ENCODE data around the gene ALDH4A1. TPM values are rescaled to one million over a fixed set of nuclear protein-coding genes. Genes with fewer than 3 reads are reported as not detected.

Gene ALDH4A1
- total RNA-seq, 1 experiment from 2014 or later, result 26.1 TPM

- H3K79me2 ChIP-seq (ENCODE audit: insufficient read depth, low read length), result no peaks in the 10 kb centered on the region
- no peak overlapping the region for H3K4me3 Mint-ChIP-seq
Measured at GRCh38 chr1:18934205-18935000, 32.0 kb upstream of the ALDH4A1 start.

More at GRCh38 chr1:18934205-18935000, 32.0 kb upstream of the ALDH4A1 start:
- no peak overlapping the region for H3K14ac ChIP-seq (ENCODE audit: insufficient read depth, low read length)
- DNase-seq, result no peak
- Mint-ChIP-seq H3K9me3 (no peaks in the 10 kb centered on the region; a peak in 1 of 5 replicates), H3K27ac (no peak overlapping the region), H3K4me1 (peaks cover 46 to 55% of the 10 kb centered on the region in 2 experiments), H3K27me3 (ENCODE audit: low read depth) (no peaks in the 10 kb centered on the region; the same call in none of the 2 replicates), H3K36me3 (ENCODE audit: insufficient read depth in 1 of 3, low read depth in 3 of 3) (no peaks in the 10 kb centered on the region)
- no peak overlapping the region for H3K56ac ChIP-seq (ENCODE audit: insufficient read length, low read depth, low read length)
- no peak overlapping the region for H3T11ph ChIP-seq (ENCODE audit: low read length)
- no peak for TF ChIP-seq CTCF (conservative IDR thresholded peaks at IDR 0.05)
- no peaks in the 10 kb centered on the region for H4K20me1 ChIP-seq (ENCODE audit: control insufficient read depth, insufficient read depth, insufficient read length)
- H2BK5ac ChIP-seq (ENCODE audit: insufficient read length, low read length), result no peak overlapping the region
- H2BK15ac ChIP-seq (ENCODE audit: low read depth, low read length), result no peak overlapping the region
- H3K23ac ChIP-seq (ENCODE audit: insufficient read length, low read depth, low read length), result no peak overlapping the region
- H4K5ac ChIP-seq (ENCODE audit: insufficient read length, low read depth, low read length), result no peak overlapping the region
- H3K4me2 ChIP-seq (ENCODE audit: insufficient read depth, insufficient read length, low read length), result no peak overlapping the region
- H3K27me3 ChIP-seq (ENCODE audit: insufficient read depth, low read length), result no peaks in the 10 kb centered on the region
- no peaks in the 10 kb centered on the region for H3K79me1 ChIP-seq (ENCODE audit: insufficient read depth, low read depth, low read length, poor library complexity, severe bottlenecking)
- WGBS (ENCODE audit: extremely low coverage, insufficient read length, low lambda C conversion rate), result no CpG with 5 or more reads among the region's 14 CpGs
- no peak overlapping the region for H2BK20ac ChIP-seq (ENCODE audit: low read depth, low read length, poor library complexity, severe bottlenecking)
- no peak overlapping the region for H2AK5ac ChIP-seq (ENCODE audit: insufficient read length, low read length)
- no peak overlapping the region for H3K4ac ChIP-seq (ENCODE audit: low read depth, low read length)
- no peaks in the 10 kb centered on the region for H3K9me3 ChIP-seq (ENCODE audit: control insufficient read depth, low read depth, low read length)
- H4K91ac ChIP-seq (ENCODE audit: insufficient read length, low read depth, low read length), result no peak overlapping the region
- no peak overlapping the region for H3K27ac ChIP-seq (ENCODE audit: insufficient read length, low read depth, low read length)
- H2BK120ac ChIP-seq (ENCODE audit: low read depth, low read length, poor library complexity, severe bottlenecking), result no peak overlapping the region
- H3K18ac ChIP-seq (ENCODE audit: insufficient read length, low read depth, low read length), result no peak overlapping the region
- no peak overlapping the region for H2BK12ac ChIP-seq (ENCODE audit: insufficient read length, low read depth, low read length)
- H4K8ac ChIP-seq (replicated peaks; ENCODE audit: insufficient read length, low read depth, low read length), result no peak overlapping the region
- H3K23me2 ChIP-seq (ENCODE audit: insufficient read length, low read depth, low read length, poor library complexity, severe bottlenecking), result no peaks in the 10 kb centered on the region
- no peak overlapping the region for H2AFZ ChIP-seq (ENCODE audit: low read length)
- no peak overlapping the region for H3K9ac ChIP-seq (ENCODE audit: extremely low read depth, insufficient read length, low read length)
- no peaks in the 10 kb centered on the region; the same call in 1 of the 2 replicates for H3K4me1 ChIP-seq (ENCODE audit: insufficient read depth, low read length)
